GM12801 (cell line): ENCODE measurements around the gene BBIP1.

Source experiments
- TF ChIP-seq, protein P1 (sequence below): IDR thresholded peaks from one replicate; pipeline ENCODE4 v1.5.1; 2011; ENCODE audit warnings: control low read depth; ENCODE audit not compliant: insufficient read length; ENCODE audit errors: extremely low read depth

BBIP1 gene

GRCh38 chr10:110892602-110893288 lies 26.2 kb downstream of the BBIP1 start:
- TF ChIP-seq, protein P1, sequence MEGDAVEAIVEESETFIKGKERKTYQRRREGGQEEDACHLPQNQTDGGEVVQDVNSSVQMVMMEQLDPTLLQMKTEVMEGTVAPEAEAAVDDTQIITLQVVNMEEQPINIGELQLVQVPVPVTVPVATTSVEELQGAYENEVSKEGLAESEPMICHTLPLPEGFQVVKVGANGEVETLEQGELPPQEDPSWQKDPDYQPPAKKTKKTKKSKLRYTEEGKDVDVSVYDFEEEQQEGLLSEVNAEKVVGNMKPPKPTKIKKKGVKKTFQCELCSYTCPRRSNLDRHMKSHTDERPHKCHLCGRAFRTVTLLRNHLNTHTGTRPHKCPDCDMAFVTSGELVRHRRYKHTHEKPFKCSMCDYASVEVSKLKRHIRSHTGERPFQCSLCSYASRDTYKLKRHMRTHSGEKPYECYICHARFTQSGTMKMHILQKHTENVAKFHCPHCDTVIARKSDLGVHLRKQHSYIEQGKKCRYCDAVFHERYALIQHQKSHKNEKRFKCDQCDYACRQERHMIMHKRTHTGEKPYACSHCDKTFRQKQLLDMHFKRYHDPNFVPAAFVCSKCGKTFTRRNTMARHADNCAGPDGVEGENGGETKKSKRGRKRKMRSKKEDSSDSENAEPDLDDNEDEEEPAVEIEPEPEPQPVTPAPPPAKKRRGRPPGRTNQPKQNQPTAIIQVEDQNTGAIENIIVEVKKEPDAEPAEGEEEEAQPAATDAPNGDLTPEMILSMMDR, result no peak

DNA sequence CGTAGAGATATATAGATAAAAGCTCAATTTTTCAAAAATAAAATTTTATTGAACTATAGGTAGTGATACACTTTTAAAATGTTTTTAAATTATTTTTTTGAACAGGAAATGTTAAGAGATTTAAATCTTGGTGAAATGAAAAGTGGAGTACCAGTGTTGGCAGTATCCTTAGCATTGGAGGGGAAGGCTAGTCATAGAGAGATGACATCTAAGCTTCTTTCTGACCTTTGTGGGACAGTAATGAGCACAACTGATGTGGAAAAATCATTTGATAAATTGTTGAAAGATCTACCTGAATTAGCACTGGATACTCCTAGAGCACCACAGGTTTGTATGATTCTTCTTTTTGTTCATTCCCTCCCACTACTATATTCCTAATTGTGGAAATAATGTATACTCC lies 31.4 kb downstream of the BBIP1 start:
- TF ChIP-seq, protein P1, result no peak

GRCh38 chr10:110885932-110886674 lies 32.9 kb downstream of the BBIP1 start:
- TF ChIP-seq, protein P1, result no peak

- TF ChIP-seq, protein P1, result no peak
Measured at GRCh38 chr10:110883924-110884323, 35.1 kb downstream of the BBIP1 start.

- TF ChIP-seq, protein P1, result no peak
Measured at GRCh38 chr10:110881905-110882304, 37.1 kb downstream of the BBIP1 start.

DNA sequence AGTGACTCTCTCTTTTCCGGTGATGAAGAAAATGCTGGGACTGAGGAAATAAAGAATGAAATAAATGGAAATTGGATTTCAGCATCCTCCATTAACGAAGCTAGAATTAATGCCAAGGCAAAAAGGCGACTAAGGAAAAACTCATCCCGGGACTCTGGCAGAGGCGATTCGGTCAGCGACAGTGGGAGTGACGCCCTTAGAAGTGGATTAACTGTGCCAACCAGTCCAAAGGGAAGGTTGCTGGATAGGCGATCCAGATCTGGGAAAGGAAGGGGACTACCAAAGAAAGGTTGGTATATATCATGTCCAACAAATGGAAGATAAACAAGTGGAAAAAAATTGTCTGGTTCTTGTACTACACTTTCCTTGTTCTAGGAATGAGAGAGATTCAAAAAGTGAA lies 37.7 kb downstream of the BBIP1 start:
- TF ChIP-seq, protein P1, result no peak

- TF ChIP-seq, protein P1, result no peak
Measured at GRCh38 chr10:110880012-110880411, 39.0 kb downstream of the BBIP1 start.
